HG03520 (cell line): ENCODE data around the gene SYNJ2BP.
"Not testable (repeated sequence)": the region's sequence is repeated elsewhere in the genome, so short reads cannot be mapped to it uniquely, and the experiment has no call there.

Source experiments
- ATAC-seq: cut with Tn5 transposase; IDR thresholded peaks from one replicate; pipeline ENCODE4 v1.9.1; 2021; ENCODE audit warnings: mild to moderate bottlenecking, moderate library complexity; ENCODE audit not compliant: unreplicated experiment

SYNJ2BP gene

DNA sequence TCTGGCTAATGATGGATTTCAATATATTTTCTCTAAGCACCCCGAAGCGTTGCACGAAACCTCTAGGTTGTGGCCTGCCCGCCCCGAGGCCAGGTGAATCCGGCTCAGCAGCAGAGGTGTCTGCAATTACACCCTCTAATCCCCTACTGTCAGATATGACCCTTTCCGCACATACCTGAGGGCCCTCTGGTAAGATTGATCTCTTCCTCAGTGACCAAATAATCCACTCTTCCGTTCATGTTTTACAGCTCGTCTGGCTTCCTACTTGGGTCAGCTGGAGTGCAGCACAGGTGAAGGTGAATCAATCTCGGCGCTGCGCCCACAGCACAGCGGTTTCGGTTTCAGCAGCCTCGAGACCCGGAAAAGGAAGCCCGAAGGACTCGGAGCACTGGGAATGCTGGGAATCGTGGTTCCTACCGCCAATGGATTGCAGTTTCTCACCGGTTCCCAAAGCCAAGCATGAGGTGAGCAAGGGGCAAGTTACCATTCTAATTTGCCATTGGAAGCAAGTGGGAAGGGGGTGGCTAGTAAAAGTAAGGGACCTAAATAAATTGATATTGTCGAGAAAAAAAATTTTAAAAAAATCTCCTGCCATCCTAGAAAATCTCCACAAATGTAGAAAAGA is at the start of gene SYNJ2BP:
TSS of gene SYNJ2BP (minus strand) at position 366 of the 625 bp plus-strand sequence. CDS start at position 239, 127 bp downstream.
- ATAC-seq = no peak

DNA sequence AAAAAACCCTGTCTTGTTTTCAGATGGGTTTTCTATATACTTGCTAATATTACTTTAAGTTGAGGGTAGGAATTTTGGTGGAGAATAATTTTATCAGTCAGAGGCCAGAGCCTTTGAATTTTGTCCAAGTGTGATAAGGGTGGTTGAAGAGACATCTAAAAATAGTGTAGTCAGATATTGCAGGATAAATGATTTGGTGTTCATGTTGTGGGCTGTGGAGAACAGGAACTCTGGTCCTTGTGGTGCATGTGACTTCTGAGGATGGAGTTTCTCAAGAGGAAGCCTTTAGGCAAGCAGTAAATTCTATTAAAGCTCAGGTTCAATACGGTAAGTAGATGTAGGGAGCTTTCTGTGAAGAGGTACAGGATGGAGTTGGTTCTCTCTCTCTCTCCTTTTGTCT is 37.8 kb upstream of the SYNJ2BP start:
- ATAC-seq = no peak

GRCh38 chr14:70451874-70452273 is 35.0 kb upstream of the SYNJ2BP start, which contains the start of gene ADAM21:
TSS of gene ADAM21 (plus strand) at chr14:70452174. CDS start at chr14:70457500, 5,326 bp downstream.
- ATAC-seq = no peak

- no peak for ATAC-seq
Observed at GRCh38 chr14:70448633-70449340, 31.9 kb upstream of the SYNJ2BP start.

- no peak for ATAC-seq
Observed at GRCh38 chr14:70442750-70443149, 25.9 kb upstream of the SYNJ2BP start.

DNA sequence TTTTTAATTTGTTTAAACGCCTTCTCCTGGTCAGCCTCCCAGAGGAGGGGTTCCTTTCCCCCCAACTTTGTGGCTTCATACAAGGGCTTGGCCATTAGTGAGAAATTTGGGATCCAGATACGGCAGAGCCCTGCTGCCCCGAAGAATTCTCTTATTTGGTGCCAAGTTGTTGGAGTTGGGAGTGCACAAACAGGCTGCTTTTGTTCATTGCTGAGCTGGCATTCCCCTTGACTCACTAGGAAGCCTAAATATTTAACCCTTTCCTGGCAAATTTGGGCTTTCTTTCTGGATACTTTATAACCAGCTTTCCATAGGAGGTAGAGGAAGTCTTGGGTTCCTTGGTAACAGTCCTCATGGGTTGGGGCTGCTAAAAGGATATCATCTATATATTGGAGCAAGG is 24.8 kb upstream of the SYNJ2BP start:
- ATAC-seq = no peak

- ATAC-seq = no peak
Observed at GRCh38 chr14:70436867-70437266, 20.0 kb upstream of the SYNJ2BP start.

DNA sequence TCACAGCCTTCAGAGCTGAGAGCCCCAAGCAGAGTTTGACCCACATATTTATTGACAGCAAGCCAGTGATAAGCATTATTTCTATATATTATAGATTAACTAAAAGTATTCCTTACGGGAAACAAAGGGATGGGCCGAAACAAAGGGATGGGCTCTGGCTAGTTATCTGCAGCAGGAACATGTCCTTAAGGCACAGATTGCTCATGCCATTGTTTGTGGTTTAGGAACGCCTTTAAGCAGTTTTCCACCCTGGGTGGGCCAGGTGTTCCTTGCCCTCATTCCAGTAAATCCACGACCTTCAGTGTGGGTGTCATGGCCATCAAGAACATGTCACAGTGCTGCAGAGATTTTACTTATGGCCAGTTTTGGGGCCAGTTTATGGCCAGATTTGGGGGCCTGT is 9.7 kb upstream of the SYNJ2BP start:
- not testable (repeated sequence) for ATAC-seq

DNA sequence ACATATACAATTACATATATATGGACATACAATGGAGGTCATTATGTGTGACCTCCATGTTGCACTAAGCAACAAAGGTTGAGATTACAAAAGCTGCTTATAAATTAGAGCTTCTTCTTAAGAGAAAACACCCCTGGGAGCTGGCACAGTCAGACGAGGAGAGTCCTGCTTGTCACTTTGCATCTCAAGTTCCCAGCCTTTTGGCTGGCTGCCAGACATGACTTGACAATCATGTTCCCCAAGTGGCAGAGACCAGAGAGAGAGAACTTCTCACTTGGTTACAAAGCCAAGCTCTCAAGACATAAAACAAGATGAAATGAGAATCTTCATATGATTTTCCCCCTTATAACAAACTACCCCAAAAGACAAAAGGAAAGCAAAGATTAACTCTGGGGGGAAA is 8.5 kb upstream of the SYNJ2BP start:
- ATAC-seq = no peak

GRCh38 chr14:70422538-70422937 is 5.6 kb upstream of the SYNJ2BP start:
- ATAC-seq = no peak

DNA sequence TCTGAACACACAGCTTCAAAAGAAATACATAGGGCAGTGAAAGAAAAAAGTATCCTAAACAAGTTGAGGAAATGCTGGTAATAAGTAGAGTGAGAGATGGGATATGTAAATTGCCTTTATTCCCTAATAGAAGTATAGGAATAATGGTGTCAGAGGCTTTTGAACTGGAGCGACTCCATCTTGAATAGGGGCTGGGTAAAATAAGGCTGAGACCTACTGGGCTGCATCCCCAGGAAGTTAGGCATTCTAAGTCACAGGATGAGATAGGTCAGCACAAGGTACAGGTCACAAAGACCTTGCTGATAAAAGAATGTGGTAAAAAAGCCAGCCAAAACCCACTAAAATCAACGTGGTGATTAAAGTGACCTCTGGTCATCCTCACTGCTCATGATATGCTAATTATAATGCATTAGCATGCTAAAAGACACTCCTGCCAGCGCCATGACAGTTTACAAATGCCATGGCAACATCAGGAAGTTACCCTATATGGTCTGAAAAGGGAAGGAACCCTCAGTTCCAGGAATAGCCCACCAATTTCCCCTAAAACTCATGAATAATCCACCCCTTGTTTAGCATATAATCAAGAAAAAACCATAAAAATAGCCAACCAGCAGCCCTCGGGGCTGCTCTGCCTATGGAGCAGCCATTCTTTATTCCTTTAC is 2.5 kb upstream of the SYNJ2BP start:
- not testable (repeated sequence) for ATAC-seq

- ATAC-seq = no peak
Observed at GRCh38 chr14:70416338-70416724, 559 bp downstream of the SYNJ2BP start.

DNA sequence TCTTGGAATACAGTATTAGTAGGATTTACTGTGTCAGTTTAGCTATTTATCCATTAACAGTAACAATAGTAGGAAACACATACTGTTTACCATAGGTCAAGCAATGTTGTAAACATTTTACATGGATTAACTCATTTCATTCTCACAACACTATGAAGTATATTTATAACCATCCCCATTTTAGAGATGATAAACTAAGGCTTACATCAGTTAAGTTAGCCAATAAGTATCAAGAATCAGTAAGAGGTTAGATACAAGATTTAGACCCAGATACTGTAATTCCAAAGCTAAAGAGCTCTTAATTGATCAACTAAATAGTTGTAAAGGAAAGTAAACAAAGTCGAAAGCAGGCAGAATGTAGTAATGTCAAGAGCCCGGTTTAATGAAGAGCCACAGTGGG is 1.1 kb downstream of the SYNJ2BP start:
- no peak for ATAC-seq

DNA sequence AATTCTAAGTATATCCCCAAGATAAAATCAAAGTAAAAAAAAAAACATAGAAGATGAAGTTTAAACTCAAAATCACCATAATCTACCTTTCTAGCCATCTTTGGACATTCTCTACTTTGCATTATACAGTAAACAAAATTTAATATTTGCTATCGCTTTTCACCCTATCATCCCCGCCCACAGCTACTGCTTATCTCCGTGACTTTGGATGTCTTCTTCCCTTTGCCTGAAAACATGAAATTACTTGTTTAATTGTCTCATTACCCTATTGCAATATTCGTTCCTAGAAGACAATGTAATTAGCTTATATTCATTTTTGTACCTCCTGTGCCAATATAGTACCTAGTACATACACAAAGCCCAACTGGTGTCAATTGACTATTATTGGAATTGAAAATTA is 9.3 kb downstream of the SYNJ2BP start:
- no peak for ATAC-seq

DNA sequence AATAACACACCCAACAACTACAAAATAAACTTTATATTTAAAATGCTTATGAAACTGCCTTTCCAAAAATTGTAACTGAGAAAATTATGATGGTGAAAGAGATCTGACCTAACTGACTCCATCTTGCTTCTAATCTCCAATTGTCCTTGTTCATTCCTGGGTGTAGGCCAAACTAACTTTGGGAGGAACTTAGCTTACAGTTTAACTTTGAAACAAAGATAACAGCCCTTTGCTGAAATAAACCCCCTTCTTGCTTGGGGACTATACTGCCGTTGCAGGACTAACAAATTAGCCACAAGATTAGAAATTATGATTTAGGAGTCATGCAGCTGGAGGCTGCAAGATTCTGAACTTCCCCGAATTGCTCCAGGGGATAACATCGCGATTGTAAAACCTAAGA is 10.7 kb downstream of the SYNJ2BP start:
- not testable (repeated sequence) for ATAC-seq

- not testable (repeated sequence) for ATAC-seq
Observed at GRCh38 chr14:70403335-70403734, 13.6 kb downstream of the SYNJ2BP start.

DNA sequence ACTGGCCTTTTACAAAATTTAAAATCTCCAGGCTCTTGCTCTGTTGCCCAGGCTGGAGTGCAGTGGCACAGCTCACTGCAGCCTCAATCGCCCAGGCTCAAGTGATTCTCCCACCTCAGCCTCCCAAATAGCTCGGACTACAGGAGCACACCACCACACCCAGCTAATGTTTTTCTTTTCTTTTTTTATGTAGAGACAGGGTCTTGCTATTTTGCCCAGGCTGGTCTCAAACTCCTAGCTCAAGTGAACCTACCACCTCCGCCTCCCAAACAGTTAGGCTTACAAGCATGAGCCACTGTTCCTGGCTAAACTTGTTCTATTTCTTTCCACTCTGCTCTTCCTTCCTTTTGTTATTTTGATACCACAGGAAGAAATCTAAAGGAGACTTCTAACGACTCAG is 15.2 kb downstream of the SYNJ2BP start:
- no peak for ATAC-seq

- no peak for ATAC-seq
Observed at GRCh38 chr14:70398706-70399431, 18.0 kb downstream of the SYNJ2BP start.

DNA sequence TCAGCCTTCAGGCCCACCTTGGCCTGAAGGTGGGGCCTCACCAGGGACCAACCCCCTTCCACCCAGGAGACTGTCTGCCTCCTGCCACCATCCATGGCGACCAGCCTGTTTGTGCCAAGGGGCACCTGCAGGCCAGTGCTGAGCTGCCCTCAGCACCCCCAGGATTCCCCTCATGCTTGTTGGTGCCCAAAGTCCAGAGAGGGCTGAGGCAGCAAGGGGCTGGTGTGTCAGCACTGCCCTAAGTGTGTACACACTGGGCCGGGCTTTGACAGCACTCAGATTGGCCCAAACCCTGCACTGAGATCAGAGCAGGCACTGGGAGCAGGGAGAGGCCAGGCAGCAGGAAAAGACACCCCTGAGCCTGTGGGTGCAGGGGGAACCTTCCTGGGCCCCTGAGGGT is 18.6 kb downstream of the SYNJ2BP start:
- ATAC-seq = no peak

DNA sequence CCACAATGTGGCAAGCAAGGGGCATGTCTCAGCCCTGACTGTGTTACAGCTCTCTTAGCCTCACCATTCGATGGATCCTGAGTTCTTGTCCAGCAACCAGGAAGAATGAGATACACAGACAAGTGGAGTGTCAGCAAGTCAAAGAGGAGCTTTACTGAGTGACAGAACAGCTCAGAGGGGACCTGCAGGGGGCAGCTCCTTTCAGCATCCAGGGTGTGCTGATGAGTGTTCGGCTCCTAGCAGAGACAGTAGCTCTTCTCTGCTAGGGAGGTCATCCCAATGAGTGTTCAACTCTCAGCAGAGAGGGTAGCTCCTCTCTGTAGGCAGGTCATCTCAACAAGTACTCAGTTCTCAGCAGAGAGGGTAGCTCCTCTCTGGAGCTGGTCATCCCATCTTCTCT is 19.1 kb downstream of the SYNJ2BP start:
- ATAC-seq = no peak

DNA sequence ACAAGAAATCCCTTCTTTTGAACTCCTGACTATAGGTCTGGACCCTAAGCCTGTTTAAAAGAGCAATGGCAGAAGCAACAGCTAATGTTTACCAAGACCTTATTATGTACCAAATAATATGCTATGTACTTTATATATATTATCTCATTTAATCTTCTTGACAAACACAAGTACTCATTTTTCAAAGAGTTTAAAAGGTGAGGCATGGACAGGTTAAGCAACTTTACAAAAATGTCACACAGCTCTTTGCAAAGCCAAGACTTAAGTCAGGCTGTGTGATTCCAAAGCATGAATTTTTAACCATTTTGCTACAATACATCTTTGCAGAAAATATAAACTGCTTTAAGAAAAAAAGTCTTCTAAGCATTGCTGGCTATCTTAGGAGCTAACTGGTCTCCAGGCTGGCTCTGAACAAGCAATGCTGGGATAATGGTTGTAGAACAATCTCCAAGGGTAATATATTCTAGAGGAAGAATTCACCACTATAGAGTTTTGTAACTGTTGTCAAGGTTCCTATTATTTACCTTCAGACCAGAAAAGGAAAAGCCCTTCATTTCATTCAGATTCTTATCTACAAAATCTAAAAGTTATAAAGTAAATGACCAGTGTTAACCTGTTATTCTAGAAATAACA is 22.1 kb downstream of the SYNJ2BP start:
- no peak for ATAC-seq
